Measurements from ENCODE around the gene ETV4.

ETV4 gene

DNA sequence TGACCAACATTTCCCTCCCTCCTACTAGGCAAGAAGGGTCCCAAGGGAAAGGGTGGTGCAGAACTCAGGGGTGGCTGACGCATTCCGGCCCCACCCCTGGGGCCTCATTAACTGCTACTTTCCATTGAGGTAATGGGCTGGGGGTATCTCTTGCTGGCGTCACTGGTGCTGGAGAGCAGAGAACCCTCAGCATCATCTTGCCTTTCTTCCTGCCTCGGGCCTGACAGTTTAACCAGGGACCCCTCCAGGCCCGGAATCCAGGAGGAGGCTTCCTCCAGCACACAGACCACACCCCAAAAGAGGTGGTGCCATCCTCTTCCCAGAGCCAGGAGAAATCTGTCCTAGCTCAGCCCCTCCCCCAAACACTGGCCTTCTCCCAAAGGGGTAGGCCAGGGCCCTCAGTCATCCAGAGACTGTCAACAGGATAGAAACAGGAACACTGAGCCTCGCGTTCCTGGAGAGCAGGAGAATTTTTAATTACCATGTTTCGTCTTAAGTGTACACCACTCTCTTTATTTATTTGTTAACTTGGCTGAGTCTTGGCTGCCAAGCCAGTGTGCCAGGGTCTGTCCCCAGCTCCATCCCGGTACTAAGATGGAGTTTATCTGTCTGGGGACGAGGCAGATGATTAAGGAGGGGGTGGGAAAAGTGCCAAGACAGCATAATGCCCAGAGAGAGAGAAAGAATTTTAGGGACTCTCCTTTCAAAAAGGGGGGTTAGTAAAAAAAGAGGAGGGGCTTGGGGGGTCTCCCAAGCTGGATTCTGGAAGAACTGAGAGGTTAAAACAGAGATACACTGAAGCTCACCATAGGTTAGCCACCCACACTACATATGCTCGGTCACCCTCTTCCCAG, 5.1 kb downstream of the ETV4 start:
- peak overlapping the region; percentile 18 for H4K91ac ChIP-seq (ENCODE audit: low read depth, low read length)
- WGBS (ENCODE audit: extremely low coverage, insufficient coverage, insufficient read length), result no CpG with 5 or more reads among the region's 11 CpGs
- peak overlapping the region; percentile 13 for H4K8ac ChIP-seq (ENCODE audit: low read depth, low read length)
- H3K36me3 ChIP-seq (ENCODE audit: control insufficient read depth in 1 of 2, insufficient read depth in 2 of 2, low read length in 2 of 2), result no peaks in the 10 kb centered on the region
- H3K4me1 ChIP-seq (ENCODE audit: control insufficient read depth in 1 of 2, insufficient read depth in 2 of 2, low read length in 2 of 2), result peaks cover 17 to 21% of the 10 kb centered on the region in 2 experiments
- H3K23ac ChIP-seq (ENCODE audit: low read length), result no peak overlapping the region
- H3K27ac ChIP-seq (ENCODE audit: low read depth, low read length), result no peak overlapping the region
- H4K12ac ChIP-seq (ENCODE audit: low read depth, low read length), result no peak overlapping the region
- H2AFZ ChIP-seq (ENCODE audit: insufficient read depth, low read length, poor library complexity), result no peak overlapping the region
- peaks cover 3% of the 10 kb centered on the region for H3K79me2 ChIP-seq (ENCODE audit: control insufficient read depth, insufficient read depth, low read length, poor library complexity)
- no peak overlapping the region for H3K4me3 ChIP-seq (ENCODE audit: low read depth, low read length)
- H2BK120ac ChIP-seq (ENCODE audit: insufficient read depth, low read length, poor library complexity), result peak overlapping the region; percentile 11
- H3K9me3 ChIP-seq (ENCODE audit: insufficient read depth, low read depth, low read length), result no peaks in the 10 kb centered on the region
- no peak overlapping the region for H2BK12ac ChIP-seq (ENCODE audit: low read length)
- no peak overlapping the region for H3K14ac ChIP-seq (ENCODE audit: low read length)
- DNase-seq, result no peak
- peaks cover 16% of the 10 kb centered on the region for H3K27me3 ChIP-seq (ENCODE audit: insufficient read depth, low read length)
- no peak overlapping the region for H3K9ac ChIP-seq (ENCODE audit: low read length)
- no peak overlapping the region for H3K18ac ChIP-seq (ENCODE audit: low read length)
- H2AK5ac ChIP-seq (ENCODE audit: low read length), result peak overlapping the region; percentile 70
- H3K4ac ChIP-seq (ENCODE audit: low read depth, low read length), result no peak overlapping the region
- H3K79me1 ChIP-seq (ENCODE audit: low read length), result peaks cover 5% of the 10 kb centered on the region
- H2BK5ac ChIP-seq (ENCODE audit: low read depth, low read length, poor library complexity), result no peak overlapping the region
- no peak overlapping the region for H3K4me2 ChIP-seq (ENCODE audit: low read length)

- peak; percentile 82 to 94 for DNase-seq
- Histone ChIP-seq H3K36me3 (ENCODE audit: control insufficient read depth in 1 of 2, insufficient read depth in 2 of 2, low read length in 2 of 2) (no peaks in the 10 kb centered on the region), H3K79me1 (ENCODE audit: low read length) (peaks cover 3% of the 10 kb centered on the region), H3K4me3 (ENCODE audit: low read depth, low read length) (no peak overlapping the region), H3K79me2 (ENCODE audit: control insufficient read depth, insufficient read depth, low read length, poor library complexity) (no peaks in the 10 kb centered on the region), H4K8ac (ENCODE audit: low read depth, low read length) (no peak overlapping the region), H2BK12ac (ENCODE audit: low read length) (no peak overlapping the region), H3K9me3 (ENCODE audit: insufficient read depth, low read depth, low read length) (no peaks in the 10 kb centered on the region), H4K91ac (ENCODE audit: low read depth, low read length) (peak overlapping the region; percentile 89), H3K18ac (ENCODE audit: low read length) (no peak overlapping the region), H3K14ac (ENCODE audit: low read length) (no peak overlapping the region), H3K4me2 (ENCODE audit: low read length) (no peak overlapping the region), H3K4ac (ENCODE audit: low read depth, low read length) (no peak overlapping the region), H3K27ac (ENCODE audit: low read depth, low read length) (peak overlapping the region; percentile 61), H3K27me3 (ENCODE audit: insufficient read depth, low read length) (no peaks in the 10 kb centered on the region), H3K23ac (ENCODE audit: low read length) (no peak overlapping the region), H3K9ac (ENCODE audit: low read length) (no peak overlapping the region), H4K12ac (ENCODE audit: low read depth, low read length) (no peak overlapping the region), H2BK120ac (ENCODE audit: insufficient read depth, low read length, poor library complexity) (no peak overlapping the region), H2AK5ac (ENCODE audit: low read length) (no peak overlapping the region), H2BK5ac (ENCODE audit: low read depth, low read length, poor library complexity) (no peak overlapping the region), H2AFZ (ENCODE audit: insufficient read depth, low read length, poor library complexity) (no peak overlapping the region), H3K4me1 (ENCODE audit: control insufficient read depth in 1 of 2, insufficient read depth in 2 of 2, low read length in 2 of 2) (peaks cover 9 to 10% of the 10 kb centered on the region in 2 experiments)
- WGBS (ENCODE audit: extremely low coverage, insufficient coverage, insufficient read length), result 100% methylated on average over 1 of the region's 6 CpGs
These were observed 9.7 kb downstream of the ETV4 start for GRCh38 chr17:43536236-43536992.

- no peak overlapping the region for H3K18ac ChIP-seq (ENCODE audit: low read length)
- no peak overlapping the region for H3K9ac ChIP-seq (ENCODE audit: low read length)
- H4K91ac ChIP-seq (ENCODE audit: low read depth, low read length), result no peak overlapping the region
- H3K14ac ChIP-seq (ENCODE audit: low read length), result no peak overlapping the region
- no peak overlapping the region for H3K4me3 ChIP-seq (ENCODE audit: low read depth, low read length)
- DNase-seq, result no peak
- H4K8ac ChIP-seq (ENCODE audit: low read depth, low read length), result no peak overlapping the region
- H2BK12ac ChIP-seq (ENCODE audit: low read length), result no peak overlapping the region
- no peaks in the 10 kb centered on the region for H3K79me2 ChIP-seq (ENCODE audit: control insufficient read depth, insufficient read depth, low read length, poor library complexity)
- no peak overlapping the region for H4K12ac ChIP-seq (ENCODE audit: low read depth, low read length)
- no peak overlapping the region for H3K27ac ChIP-seq (ENCODE audit: low read depth, low read length)
- H3K79me1 ChIP-seq (ENCODE audit: low read length), result peaks cover 4% of the 10 kb centered on the region
- no peak overlapping the region for H2BK5ac ChIP-seq (ENCODE audit: low read depth, low read length, poor library complexity)
- H2BK120ac ChIP-seq (ENCODE audit: insufficient read depth, low read length, poor library complexity), result no peak overlapping the region
- no peaks in the 10 kb centered on the region for H3K36me3 ChIP-seq (ENCODE audit: control insufficient read depth in 1 of 2, insufficient read depth in 2 of 2, low read length in 2 of 2)
- H3K4ac ChIP-seq (ENCODE audit: low read depth, low read length), result no peak overlapping the region
- H3K9me3 ChIP-seq (ENCODE audit: insufficient read depth, low read depth, low read length), result no peaks in the 10 kb centered on the region
- H3K23ac ChIP-seq (ENCODE audit: low read length), result no peak overlapping the region
- H3K4me1 ChIP-seq (ENCODE audit: control insufficient read depth in 1 of 2, insufficient read depth in 2 of 2, low read length in 2 of 2), result peaks cover 16 to 20% of the 10 kb centered on the region in 2 experiments
- WGBS (ENCODE audit: extremely low coverage, insufficient coverage, insufficient read length), result no CpG with 5 or more reads among the region's 5 CpGs
- no peak overlapping the region for H2AK5ac ChIP-seq (ENCODE audit: low read length)
- H3K4me2 ChIP-seq (ENCODE audit: low read length), result no peak overlapping the region
- H2AFZ ChIP-seq (ENCODE audit: insufficient read depth, low read length, poor library complexity), result no peak overlapping the region
- no peaks in the 10 kb centered on the region for H3K27me3 ChIP-seq (ENCODE audit: insufficient read depth, low read length)
These were observed 11.2 kb downstream of the ETV4 start for GRCh38 chr17:43534909-43535308.

- Histone ChIP-seq H2BK5ac (ENCODE audit: low read depth, low read length, poor library complexity) (no peak overlapping the region), H3K79me1 (ENCODE audit: low read length) (peaks cover 8% of the 10 kb centered on the region), H3K27ac (ENCODE audit: low read depth, low read length) (no peak overlapping the region), H4K8ac (ENCODE audit: low read depth, low read length) (no peak overlapping the region), H3K4me3 (ENCODE audit: low read depth, low read length) (no peak overlapping the region), H2AK5ac (ENCODE audit: low read length) (no peak overlapping the region), H2AFZ (ENCODE audit: insufficient read depth, low read length, poor library complexity) (no peak overlapping the region), H2BK12ac (ENCODE audit: low read length) (no peak overlapping the region), H3K14ac (ENCODE audit: low read length) (no peak overlapping the region), H3K4me2 (ENCODE audit: low read length) (no peak overlapping the region), H4K91ac (ENCODE audit: low read depth, low read length) (no peak overlapping the region), H3K18ac (ENCODE audit: low read length) (no peak overlapping the region), H3K9ac (ENCODE audit: low read length) (no peak overlapping the region), H3K36me3 (ENCODE audit: control insufficient read depth in 1 of 2, insufficient read depth in 2 of 2, low read length in 2 of 2) (no peaks in the 10 kb centered on the region), H2BK120ac (ENCODE audit: insufficient read depth, low read length, poor library complexity) (no peak overlapping the region), H3K4ac (ENCODE audit: low read depth, low read length) (no peak overlapping the region), H3K9me3 (ENCODE audit: insufficient read depth, low read depth, low read length) (no peaks in the 10 kb centered on the region), H3K4me1 (ENCODE audit: control insufficient read depth in 1 of 2, insufficient read depth in 2 of 2, low read length in 2 of 2) (peaks cover 19 to 24% of the 10 kb centered on the region in 2 experiments), H3K27me3 (ENCODE audit: insufficient read depth, low read length) (no peaks in the 10 kb centered on the region), H3K23ac (ENCODE audit: low read length) (no peak overlapping the region), H4K12ac (ENCODE audit: low read depth, low read length) (no peak overlapping the region), H3K79me2 (ENCODE audit: control insufficient read depth, insufficient read depth, low read length, poor library complexity) (no peaks in the 10 kb centered on the region)
- DNase-seq, result no peak
- WGBS (ENCODE audit: extremely low coverage, insufficient coverage, insufficient read length), result no CpG with 5 or more reads among the region's 4 CpGs
These were observed 12.4 kb downstream of the ETV4 start for GRCh38 chr17:43533699-43534098.
